ENCODE measurements around the gene NEMP1. TPM values are rescaled to one million over a fixed set of nuclear protein-coding genes. Genes with fewer than 3 reads are reported as not detected.

Gene NEMP1
- total and polyA plus RNA-seq, 10 of the 15 experiments (the other 5 are each of a cell fraction or from before 2014, with no cell fraction given): 4.0 to 45.9 (median 19.8) TPM

DNA sequence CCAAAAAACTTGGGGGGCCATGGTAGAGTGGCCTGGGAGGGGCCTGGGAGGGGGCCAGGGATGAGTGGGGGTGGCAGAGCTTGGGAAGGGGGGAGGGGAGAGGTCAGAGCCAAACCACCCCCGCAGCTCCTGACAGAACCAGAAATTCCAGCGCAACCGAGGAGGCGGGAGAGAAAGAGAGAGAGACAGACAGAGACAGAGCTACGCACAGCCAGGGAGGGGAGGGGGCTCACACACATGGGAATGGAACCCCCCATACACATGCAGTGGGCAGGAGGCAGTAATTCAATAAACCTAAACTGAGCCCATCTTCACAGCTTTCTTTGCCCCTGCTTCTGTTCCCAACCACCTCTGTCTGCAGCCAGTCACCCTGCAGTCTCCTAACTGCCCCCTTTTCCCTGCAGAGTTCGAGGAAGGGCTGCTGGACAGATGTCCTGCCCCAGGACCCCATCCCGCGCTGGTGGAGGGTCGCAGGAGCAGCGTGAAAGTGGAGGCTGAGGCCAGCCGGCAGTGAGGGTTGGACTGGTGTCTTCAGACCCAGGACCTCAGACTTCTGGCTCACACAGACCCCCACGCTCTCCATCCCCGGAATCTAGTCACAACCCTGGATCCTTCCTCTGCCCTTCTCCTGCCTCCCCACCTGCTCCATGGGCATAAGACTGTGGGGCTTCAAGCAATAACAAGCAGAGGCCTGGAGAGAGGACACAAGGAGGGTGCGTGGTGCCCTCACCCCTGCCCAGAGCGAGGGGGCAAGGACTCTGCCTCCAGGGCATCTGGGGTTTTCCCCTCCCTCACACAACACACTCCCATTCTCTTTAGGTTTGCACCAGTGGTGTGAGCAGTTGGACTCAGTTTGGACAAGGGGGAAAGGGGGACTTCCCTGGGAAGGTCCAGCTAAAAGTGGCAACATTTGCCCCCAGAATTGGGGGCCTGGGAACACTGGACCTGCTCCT lies 15.9 kb upstream of the NEMP1 start:
- RAD21 ChIA-PET (ENCODE audit: unreplicated experiment): interaction anchor here (0.7 to 8.8 kb wide), 11 partner anchors 9 to 135 kb away, joined by 3 to 199 read pairs (median 5); partner anchors contain the start of genes NEMP1, SHMT2 and STAT6
- H2AFZ ChIP-seq (ENCODE audit: control insufficient read depth, low read depth, low read length): no peak overlapping the region
- peak overlapping the region; percentile 53; the same call in 1 of the 2 replicates for H3K9ac ChIP-seq (ENCODE audit: control insufficient read depth, insufficient read depth, low read length)
- H3K4me2 ChIP-seq (ENCODE audit: control insufficient read depth, insufficient read depth): peak overlapping the region; percentile 97
- peak overlapping the region; percentile 75; the same call in 1 of the 2 replicates for H3K4me3 ChIP-seq
- BruUV-seq (replicated peaks): no TSS peak
- no peaks in the 10 kb centered on the region for H3K9me3 ChIP-seq (replicated peaks; ENCODE audit: control insufficient read depth, insufficient read depth, low read length)
- H3K79me2 ChIP-seq (ENCODE audit: control insufficient read depth, insufficient read depth, low read length): peaks cover 29% of the 10 kb centered on the region
- in situ Hi-C loops (cut with MboI): no loop called here
- POLR2A ChIA-PET: interaction anchor here (0.6 to 7.6 kb wide), 7 partner anchors 15 to 341 kb away, joined by 3 to 74 read pairs (median 4); partner anchors contain the start of genes NEMP1 and STAT6
- FAIRE-seq (no peak), ATAC-seq (0 out of 3 replicates have a peak, but pooled peaks have one; percentile 1), DNase-seq (ENCODE audit: low read depth, low spot score) (no peak)
- H4K20me1 ChIP-seq (ENCODE audit: control insufficient read depth, insufficient read depth): no peaks in the 10 kb centered on the region
- CTCF ChIA-PET: interaction anchor here (0.6 to 9.0 kb wide), 22 partner anchors 12 to 364 kb away, joined by 3 to 205 read pairs (median 4); partner anchors contain the start of genes LRP1, NEMP1 and STAT6
- intact Hi-C loops (cut with micrococcal nuclease; ENCODE audit: unreplicated experiment): no loop called here
- WGBS (ENCODE audit: insufficient coverage, insufficient replicate concordance, low lambda C conversion rate, missing lambda C conversion rate): 60% methylated on average over 12 of the region's 15 CpGs
- H3K36me3 ChIP-seq (ENCODE audit: control insufficient read depth in 2 of 2, insufficient read depth in 2 of 2, low read length in 1 of 2): peaks cover 17 to 27% of the 10 kb centered on the region in 2 experiments
- H3K4me1 ChIP-seq (ENCODE audit: control insufficient read depth, insufficient read depth, low read length): peaks cover 36% of the 10 kb centered on the region
- SMC1A ChIA-PET (ENCODE audit: uncharacterized antibody, unreplicated experiment): interaction anchor here (0.7 to 10.4 kb wide), 8 partner anchors 9 to 87 kb away, joined by 3 to 169 read pairs (median 14); partner anchors contain the start of genes NEMP1, STAT6 and TAC3
- H3K27ac ChIP-seq (ENCODE audit: control insufficient read depth, insufficient read depth): peak overlapping the region; percentile 80
- no peaks in the 10 kb centered on the region for H3K27me3 ChIP-seq (replicated peaks in 1 of 2; ENCODE audit: control insufficient read depth in 2 of 2, insufficient read depth in 2 of 2, low read length in 1 of 2)
- TF ChIP-seq MXI1 (IDR thresholded peaks at IDR 0.05; ENCODE audit: low read depth, low read length): no peak
- TF ChIP-seq ZZZ3 (IDR thresholded peaks at IDR 0.05; ENCODE audit: control insufficient read depth, insufficient read length, low read depth): no peak
- no peak for TF ChIP-seq CREM (IDR thresholded peaks at IDR 0.05; ENCODE audit: low read depth)
- no peak for TF ChIP-seq ZNF207 (IDR thresholded peaks at IDR 0.05; ENCODE audit: borderline replicate concordance)
- TF ChIP-seq SKIL (IDR thresholded peaks at IDR 0.05; ENCODE audit: low read depth, poor library complexity, severe bottlenecking): no peak
- no peak for TF ChIP-seq ZBTB11 (CRISPR knock-in tag; IDR thresholded peaks at IDR 0.05)
- TF ChIP-seq ZNF217 (IDR thresholded peaks at IDR 0.05): no peak
- TF ChIP-seq TCF3 (IDR thresholded peaks at IDR 0.05; ENCODE audit: borderline replicate concordance, insufficient read depth, low read depth, low read length): 0 out of 2 replicates have a peak, but pooled peaks have one; percentile 1
- no peak for TF ChIP-seq BRCA1 (IDR thresholded peaks at IDR 0.05; ENCODE audit: low read depth, low read length)
- TF ChIP-seq HCFC1 (IDR thresholded peaks at IDR 0.05; ENCODE audit: low read length): no peak
- TF ChIP-seq IRF4 (IDR thresholded peaks at IDR 0.05; ENCODE audit: low read depth, low read length): no peak
- TF ChIP-seq KDM1A (IDR thresholded peaks at IDR 0.05; ENCODE audit: borderline replicate concordance): no peak
- TF ChIP-seq BHLHE40 (IDR thresholded peaks at IDR 0.05; ENCODE audit: borderline replicate concordance in 1 of 2, low read depth in 2 of 2, low read length in 1 of 2): no peak
- TF ChIP-seq ZNF384 (IDR thresholded peaks at IDR 0.05; ENCODE audit: borderline replicate concordance, low read depth, low read length): no peak
- no peak for TF ChIP-seq MYC (IDR thresholded peaks at IDR 0.05; ENCODE audit: insufficient read depth, insufficient read length, insufficient replicate concordance, low read length, severe bottlenecking)
